DND-41 (cell line): Measurements from ENCODE around the gene OTX1.

Source experiments
- ATAC-seq: fragments of 200-7000 bp; cut with Tn5 transposase; 3 replicates; pipeline ENCODE4 v1.9.1; 2021; ENCODE audit warnings: low read depth; ENCODE audit not compliant: insufficient read depth
- DNase-seq: peaks from one replicate; pipeline ENCODE4 v3.0.0-alpha.2; 2020
- H2AFZ ChIP-seq: 2 replicates; pipeline ENCODE4 v1.6.0; 2012; ENCODE audit warnings: low read depth, low read length
- H3K27ac ChIP-seq: 2 replicates; pipeline ENCODE4 v1.5.1; 2012; ENCODE audit warnings: low read length, inconsistent platforms
- H3K27me3 ChIP-seq: fragments of 200-600 bp; sonication (generic); 2 replicates; pipeline ENCODE4 v1.6.0; 2012; ENCODE audit warnings: low read length, mild to moderate bottlenecking, inconsistent platforms; ENCODE audit not compliant: insufficient read depth, poor library complexity
- H3K36me3 ChIP-seq: 2 replicates; pipeline ENCODE4 v1.5.1; 2012; ENCODE audit warnings: low read length, inconsistent platforms; ENCODE audit not compliant: insufficient read depth
- H3K4me1 ChIP-seq: 2 replicates; pipeline ENCODE4 v1.5.1; 2012; ENCODE audit warnings: mild to moderate bottlenecking, low read length; ENCODE audit not compliant: insufficient read depth
- H3K4me2 ChIP-seq: 2 replicates; pipeline ENCODE4 v1.6.0; 2012; ENCODE audit warnings: mild to moderate bottlenecking, moderate library complexity, low read length, inconsistent platforms; ENCODE audit not compliant: insufficient read depth
- H3K4me3 ChIP-seq, 2 experiments: fragments of 200-600 bp in 1 of 2; shearing (Covaris generic) in 1 of 2; 2 replicates each; pipeline ENCODE4 v1.5.1; 2012 to 2016; ENCODE audit warnings: inconsistent platforms in 2 of 2, low read length in 2 of 2, mild to moderate bottlenecking in 2 of 2, low read depth in 1 of 2, moderate library complexity in 1 of 2
- H3K79me2 ChIP-seq: 2 replicates; pipeline ENCODE4 v1.6.0; 2012; ENCODE audit warnings: low read length, inconsistent platforms; ENCODE audit not compliant: insufficient read depth
- H3K9ac ChIP-seq: 2 replicates; pipeline ENCODE4 v1.6.0; 2012; ENCODE audit warnings: low read depth, mild to moderate bottlenecking, inconsistent platforms, low read length, moderate library complexity
- H3K9me3 ChIP-seq: 2 replicates; pipeline ENCODE4 v1.5.1; 2012; ENCODE audit warnings: low read length, moderate library complexity, mild to moderate bottlenecking, inconsistent platforms; ENCODE audit not compliant: insufficient read depth, severe bottlenecking
- H4K20me1 ChIP-seq: 2 replicates; pipeline ENCODE4 v1.6.0; 2012; ENCODE audit warnings: low read length; ENCODE audit not compliant: insufficient read depth
- EZH2 ChIP-seq: IDR thresholded peaks from 3 replicates; pipeline ENCODE4 v1.6.1; 2012; ENCODE audit warnings: borderline replicate concordance, low read depth, mild to moderate bottlenecking, moderate library complexity, low read length, inconsistent platforms; ENCODE audit not compliant: severe bottlenecking
- TF ChIP-seq, protein P1 (sequence below): IDR thresholded peaks from 2 replicates; pipeline ENCODE4 v1.5.1; 2012; ENCODE audit warnings: borderline replicate concordance, low read length, moderate library complexity, mild to moderate bottlenecking; ENCODE audit not compliant: poor library complexity, severe bottlenecking; ENCODE audit errors: extremely low read depth

OTX1 gene

DNA sequence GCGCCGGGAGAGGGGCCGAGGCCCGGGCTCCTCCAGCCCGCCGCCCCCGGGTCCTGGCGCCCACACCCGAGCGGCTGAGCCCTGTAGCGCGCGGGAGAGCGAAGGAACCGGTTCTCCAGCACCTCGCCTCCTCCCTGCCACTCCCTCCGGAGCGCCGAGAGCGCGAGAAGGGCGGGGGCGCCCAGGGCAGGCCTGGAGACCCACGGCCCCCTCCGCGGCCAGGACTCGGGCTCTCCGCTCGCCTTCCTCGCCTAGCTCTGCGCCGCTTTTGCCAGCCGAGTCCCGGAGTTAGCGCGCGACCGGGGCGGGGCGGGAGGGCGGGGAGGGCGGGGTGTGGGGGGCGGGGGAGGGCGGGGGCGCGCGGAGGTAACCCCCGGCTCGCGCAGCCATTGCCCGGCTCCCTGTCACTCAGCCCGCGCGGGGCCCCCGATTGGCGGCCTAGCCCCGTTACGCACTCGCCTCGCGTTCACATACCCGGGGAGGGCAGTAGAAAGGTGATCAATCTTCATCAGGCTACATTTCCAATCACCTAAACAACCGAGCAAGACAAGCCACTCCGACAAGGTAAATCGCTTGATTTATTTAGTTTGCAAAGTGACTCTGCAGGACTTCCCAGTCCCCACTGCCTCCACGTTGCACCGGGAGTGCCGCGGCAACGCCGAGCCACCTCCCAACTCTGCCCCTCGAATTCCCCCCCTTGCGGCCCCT, at the start of gene OTX1:
OTX1 (plus strand) TSS at position 497 of the 708 bp plus-strand sequence. CDS start 2,161 bp downstream, outside the sequence.
- no peak for TF ChIP-seq EZH2
- TF ChIP-seq, protein P1, sequence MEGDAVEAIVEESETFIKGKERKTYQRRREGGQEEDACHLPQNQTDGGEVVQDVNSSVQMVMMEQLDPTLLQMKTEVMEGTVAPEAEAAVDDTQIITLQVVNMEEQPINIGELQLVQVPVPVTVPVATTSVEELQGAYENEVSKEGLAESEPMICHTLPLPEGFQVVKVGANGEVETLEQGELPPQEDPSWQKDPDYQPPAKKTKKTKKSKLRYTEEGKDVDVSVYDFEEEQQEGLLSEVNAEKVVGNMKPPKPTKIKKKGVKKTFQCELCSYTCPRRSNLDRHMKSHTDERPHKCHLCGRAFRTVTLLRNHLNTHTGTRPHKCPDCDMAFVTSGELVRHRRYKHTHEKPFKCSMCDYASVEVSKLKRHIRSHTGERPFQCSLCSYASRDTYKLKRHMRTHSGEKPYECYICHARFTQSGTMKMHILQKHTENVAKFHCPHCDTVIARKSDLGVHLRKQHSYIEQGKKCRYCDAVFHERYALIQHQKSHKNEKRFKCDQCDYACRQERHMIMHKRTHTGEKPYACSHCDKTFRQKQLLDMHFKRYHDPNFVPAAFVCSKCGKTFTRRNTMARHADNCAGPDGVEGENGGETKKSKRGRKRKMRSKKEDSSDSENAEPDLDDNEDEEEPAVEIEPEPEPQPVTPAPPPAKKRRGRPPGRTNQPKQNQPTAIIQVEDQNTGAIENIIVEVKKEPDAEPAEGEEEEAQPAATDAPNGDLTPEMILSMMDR: peak; percentile 15
- Histone ChIP-seq H3K4me2 (peak within 1 kb of the TSS; percentile 96), H3K79me2 (peaks cover 22% of the 10 kb centered on the region), H3K9me3 (no peaks in the 10 kb centered on the region), H3K9ac (peak within 1 kb of the TSS; percentile 79), H3K4me3 (peak within 1 kb of the TSS; percentile 81 to 93), H3K27me3 (peaks cover 5% of the 10 kb centered on the region), H3K36me3 (peaks cover 39% of the 10 kb centered on the region), H2AFZ (peak within 1 kb of the TSS; percentile 93), H4K20me1 (no peaks in the 10 kb centered on the region), H3K4me1 (peaks cover 28% of the 10 kb centered on the region), H3K27ac (peak within 1 kb of the TSS; percentile 86)
- peak; percentile 90 for ATAC-seq
- peak; percentile 88 for DNase-seq

DNA sequence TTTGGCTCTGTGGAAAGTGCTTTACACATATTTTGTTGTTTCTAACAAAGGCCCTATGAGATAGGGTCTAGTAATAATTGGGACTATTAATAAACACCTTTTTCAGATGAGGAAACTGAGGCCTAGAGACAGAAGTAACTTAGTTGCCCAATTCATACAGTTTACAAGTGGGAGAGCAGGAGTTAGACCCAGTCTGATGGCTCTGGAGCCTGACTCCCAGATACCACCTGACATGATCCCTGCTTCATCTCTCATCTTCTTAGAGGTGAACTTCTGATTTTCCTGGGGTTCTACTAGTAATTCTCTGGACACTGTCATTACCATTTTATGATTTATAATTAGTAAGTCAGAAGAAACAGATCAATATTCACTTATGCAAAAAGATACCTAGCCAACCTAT, 49.1 kb upstream of the OTX1 start:
- peaks cover 15% of the 10 kb centered on the region; the same call in 1 of the 2 replicates for H3K36me3 ChIP-seq
- H3K4me3 ChIP-seq: no peak overlapping the region

GRCh38 chr2:63003351-63003750, 47.3 kb upstream of the OTX1 start:
- Histone ChIP-seq H3K4me1 (no peaks in the 10 kb centered on the region), H3K36me3 (peaks cover 8% of the 10 kb centered on the region; the same call in 1 of the 2 replicates), H3K4me2 (no peak overlapping the region), H3K27ac (no peak overlapping the region), H3K9ac (no peak overlapping the region), H3K4me3 (no peak overlapping the region), H3K27me3 (no peaks in the 10 kb centered on the region), H4K20me1 (no peaks in the 10 kb centered on the region), H3K9me3 (no peaks in the 10 kb centered on the region), H2AFZ (no peak overlapping the region), H3K79me2 (no peaks in the 10 kb centered on the region)
- DNase-seq (no peak), ATAC-seq (no peak)
- no peak for TF ChIP-seq EZH2
- TF ChIP-seq, protein P1: no peak

More for the DNA sequence above, 49.1 kb upstream of the OTX1 start:
- Histone ChIP-seq H2AFZ (no peak overlapping the region), H3K27me3 (no peaks in the 10 kb centered on the region), H3K4me2 (no peak overlapping the region), H3K4me1 (no peaks in the 10 kb centered on the region), H4K20me1 (no peaks in the 10 kb centered on the region), H3K9me3 (no peaks in the 10 kb centered on the region), H3K27ac (no peak overlapping the region), H3K79me2 (no peaks in the 10 kb centered on the region), H3K9ac (no peak overlapping the region)
- no peak for ATAC-seq
- TF ChIP-seq, protein P1: no peak
- no peak for TF ChIP-seq EZH2
- no peak for DNase-seq
